SK-N-SH treated with all-trans-retinoic acid at 6 μM for 48 hours (cell line): ENCODE results near the gene KIRREL3.

Experiments used
- ATAC-seq: fragments of 200-7000 bp; cut with Tn5 transposase; 3 replicates; pipeline ENCODE4 v1.9.1; 2020; ENCODE audit warnings: mild to moderate bottlenecking, moderate library complexity
- ARNTL ChIP-seq: fragments of 450-650 bp; formaldehyde crosslinking; IDR thresholded peaks from 2 replicates; pipeline ENCODE4 v1.5.0; 2020; ENCODE audit warnings: low read depth, mild to moderate bottlenecking, moderate library complexity, borderline replicate concordance
- BACH2 ChIP-seq: fragments of 250-450 bp; sonication (Bioruptor Pico); IDR thresholded peaks from 2 replicates; pipeline ENCODE4 v1.9.0; 2021; ENCODE audit warnings: mild to moderate bottlenecking, borderline replicate concordance
- CSDC2 ChIP-seq: fragments of 250-450 bp; sonication (Bioruptor Pico); IDR thresholded peaks from 2 replicates; pipeline ENCODE4 v1.5.0; 2020; ENCODE audit warnings: mild to moderate bottlenecking, moderate library complexity
- ESRRG ChIP-seq: fragments of 250-450 bp; sonication (Bioruptor Pico); IDR thresholded peaks from 2 replicates; pipeline ENCODE4 v1.6.1; 2021; ENCODE audit warnings: mild to moderate bottlenecking
- GLIS3 ChIP-seq: fragments of 250-450 bp; sonication (Bioruptor Pico); IDR thresholded peaks from 2 replicates; pipeline ENCODE4 v1.5.0; 2020; ENCODE audit warnings: mild to moderate bottlenecking, moderate library complexity
- OSR1 ChIP-seq: fragments of 250-450 bp; sonication (Bioruptor Pico); IDR thresholded peaks from 2 replicates; pipeline ENCODE4 v1.8.0; 2022; ENCODE audit warnings: moderate library complexity, mild to moderate bottlenecking, inconsistent platforms
- PPARA ChIP-seq: fragments of 250-450 bp; sonication (Bioruptor Pico); IDR thresholded peaks from 2 replicates; pipeline ENCODE4 v1.5.0; 2020; ENCODE audit warnings: mild to moderate bottlenecking, borderline replicate concordance
- RARB ChIP-seq: fragments of 250-450 bp; sonication (Bioruptor Pico); IDR thresholded peaks from 2 replicates; pipeline ENCODE4 v1.8.0; 2021; ENCODE audit warnings: mild to moderate bottlenecking, moderate library complexity
- SNAI2 ChIP-seq: fragments of 250-450 bp; sonication (Bioruptor Pico); IDR thresholded peaks from 2 replicates; pipeline ENCODE4 v1.5.0; 2020; ENCODE audit warnings: mild to moderate bottlenecking, moderate library complexity
- TCF4 ChIP-seq: fragments of 250-450 bp; sonication (Bioruptor Pico); IDR thresholded peaks from 2 replicates; pipeline ENCODE4 v1.8.0; 2021; ENCODE audit warnings: mild to moderate bottlenecking, moderate library complexity, borderline replicate concordance
- TOX ChIP-seq: fragments of 250-450 bp; sonication (Bioruptor Pico); IDR thresholded peaks from 2 replicates; pipeline ENCODE4 v1.8.0; 2021; ENCODE audit warnings: mild to moderate bottlenecking, moderate library complexity, borderline replicate concordance
- ZFP3 ChIP-seq: fragments of 250-450 bp; sonication (Bioruptor Pico); IDR thresholded peaks from 2 replicates; pipeline ENCODE4 v1.5.0; 2020; ENCODE audit warnings: mild to moderate bottlenecking, moderate library complexity
- ZFP30 ChIP-seq: fragments of 450-650 bp; formaldehyde crosslinking; IDR thresholded peaks from 2 replicates; pipeline ENCODE4 v1.5.0; 2022; ENCODE audit warnings: mild to moderate bottlenecking, moderate library complexity
- ZNF565 ChIP-seq: fragments of 450-650 bp; formaldehyde crosslinking; conservative IDR thresholded peaks from 2 replicates; pipeline ENCODE4 v1.5.0; 2020; ENCODE audit warnings: low read depth, mild to moderate bottlenecking, moderate library complexity
- ZNF70 ChIP-seq: fragments of 450-650 bp; formaldehyde crosslinking; IDR thresholded peaks from 2 replicates; pipeline ENCODE4 v1.5.0; 2020; ENCODE audit warnings: mild to moderate bottlenecking, moderate library complexity
- ZNF8 ChIP-seq: fragments of 450-650 bp; formaldehyde crosslinking; IDR thresholded peaks from 2 replicates; pipeline ENCODE4 v1.5.0; 2020; ENCODE audit warnings: mild to moderate bottlenecking, moderate library complexity
- TF ChIP-seq, protein P1 (sequence below): fragments of 250-450 bp; sonication (Bioruptor Pico); IDR thresholded peaks from 2 replicates; pipeline ENCODE4 v1.8.0; 2020; ENCODE audit warnings: mild to moderate bottlenecking, moderate library complexity, borderline replicate concordance
- TF ChIP-seq, protein P2 (sequence below): fragments of 250-450 bp; sonication (Bioruptor Pico); IDR thresholded peaks from 2 replicates; pipeline ENCODE4 v1.5.0; 2020; ENCODE audit warnings: mild to moderate bottlenecking, moderate library complexity
- TF ChIP-seq, protein P3 (sequence below): fragments of 250-450 bp; sonication (Bioruptor Pico); IDR thresholded peaks from 2 replicates; pipeline ENCODE4 v1.5.1; 2021; ENCODE audit warnings: mild to moderate bottlenecking, moderate library complexity
- TF ChIP-seq, protein P4 (sequence below): fragments of 250-450 bp; sonication (Bioruptor Pico); IDR thresholded peaks from 2 replicates; pipeline ENCODE4 v1.8.0; 2021; ENCODE audit warnings: low read depth, mild to moderate bottlenecking, moderate library complexity, borderline replicate concordance
- TF ChIP-seq, protein P5 (sequence below): fragments of 250-450 bp; sonication (Bioruptor Pico); IDR thresholded peaks from 2 replicates; pipeline ENCODE4 v1.5.1; 2020; ENCODE audit warnings: low read depth, mild to moderate bottlenecking, moderate library complexity

The KIRREL3 gene

DNA sequence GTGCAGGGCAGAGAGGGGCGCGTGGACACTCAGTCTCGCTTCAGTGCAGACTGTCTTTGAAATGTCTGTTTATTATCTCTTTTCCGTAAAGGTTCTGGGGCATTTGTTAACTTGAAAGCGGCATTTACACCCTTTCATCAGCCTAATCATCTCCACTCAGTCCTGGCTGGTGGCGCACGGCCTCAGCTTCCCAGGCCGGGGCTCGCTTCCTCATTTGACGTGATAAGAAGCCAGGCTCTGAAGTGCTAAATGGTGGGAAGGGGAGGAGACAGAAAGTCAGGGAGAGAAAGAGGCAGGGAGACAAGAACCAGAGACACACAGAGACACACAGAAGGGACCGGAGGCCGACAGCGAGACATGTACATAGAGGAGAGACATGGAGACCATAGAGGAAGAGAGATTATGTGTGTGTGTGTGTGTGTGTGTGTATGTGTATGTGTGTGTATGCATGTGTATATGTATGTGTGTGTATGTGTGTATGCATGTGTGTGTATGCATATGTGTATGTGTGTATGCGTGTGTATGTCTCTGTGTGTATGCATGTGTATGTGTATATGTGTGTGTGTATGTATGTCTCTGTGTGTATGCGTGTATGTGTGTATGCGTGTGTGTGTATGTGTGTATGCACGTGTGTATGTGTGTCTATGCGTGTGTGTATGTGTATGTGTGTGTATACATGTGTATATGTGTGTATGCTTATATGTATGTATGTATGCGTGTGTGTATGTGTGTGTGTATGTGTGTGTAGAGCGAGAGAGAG lies 543.6 kb downstream of the KIRREL3 start:
- TF ChIP-seq ESRRG (CRISPR knock-in tag), result no peak
- TF ChIP-seq ZFP30 (CRISPR knock-in tag), result no peak
- TF ChIP-seq ZFP3 (CRISPR knock-in tag), result no peak
- TF ChIP-seq, protein P1, sequence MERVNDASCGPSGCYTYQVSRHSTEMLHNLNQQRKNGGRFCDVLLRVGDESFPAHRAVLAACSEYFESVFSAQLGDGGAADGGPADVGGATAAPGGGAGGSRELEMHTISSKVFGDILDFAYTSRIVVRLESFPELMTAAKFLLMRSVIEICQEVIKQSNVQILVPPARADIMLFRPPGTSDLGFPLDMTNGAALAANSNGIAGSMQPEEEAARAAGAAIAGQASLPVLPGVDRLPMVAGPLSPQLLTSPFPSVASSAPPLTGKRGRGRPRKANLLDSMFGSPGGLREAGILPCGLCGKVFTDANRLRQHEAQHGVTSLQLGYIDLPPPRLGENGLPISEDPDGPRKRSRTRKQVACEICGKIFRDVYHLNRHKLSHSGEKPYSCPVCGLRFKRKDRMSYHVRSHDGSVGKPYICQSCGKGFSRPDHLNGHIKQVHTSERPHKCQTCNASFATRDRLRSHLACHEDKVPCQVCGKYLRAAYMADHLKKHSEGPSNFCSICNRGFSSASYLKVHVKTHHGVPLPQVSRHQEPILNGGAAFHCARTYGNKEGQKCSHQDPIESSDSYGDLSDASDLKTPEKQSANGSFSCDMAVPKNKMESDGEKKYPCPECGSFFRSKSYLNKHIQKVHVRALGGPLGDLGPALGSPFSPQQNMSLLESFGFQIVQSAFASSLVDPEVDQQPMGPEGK (CRISPR knock-in tag), result no peak
- no peak for TF ChIP-seq ZNF8 (CRISPR knock-in tag)
- no peak for TF ChIP-seq GLIS3
- TF ChIP-seq ZNF565, result no peak
- TF ChIP-seq ARNTL (CRISPR knock-in tag), result no peak
- TF ChIP-seq PPARA, result no peak
- no peak for TF ChIP-seq TCF4 (CRISPR knock-in tag)
- no peak for TF ChIP-seq CSDC2 (CRISPR knock-in tag)
- TF ChIP-seq, protein P2, sequence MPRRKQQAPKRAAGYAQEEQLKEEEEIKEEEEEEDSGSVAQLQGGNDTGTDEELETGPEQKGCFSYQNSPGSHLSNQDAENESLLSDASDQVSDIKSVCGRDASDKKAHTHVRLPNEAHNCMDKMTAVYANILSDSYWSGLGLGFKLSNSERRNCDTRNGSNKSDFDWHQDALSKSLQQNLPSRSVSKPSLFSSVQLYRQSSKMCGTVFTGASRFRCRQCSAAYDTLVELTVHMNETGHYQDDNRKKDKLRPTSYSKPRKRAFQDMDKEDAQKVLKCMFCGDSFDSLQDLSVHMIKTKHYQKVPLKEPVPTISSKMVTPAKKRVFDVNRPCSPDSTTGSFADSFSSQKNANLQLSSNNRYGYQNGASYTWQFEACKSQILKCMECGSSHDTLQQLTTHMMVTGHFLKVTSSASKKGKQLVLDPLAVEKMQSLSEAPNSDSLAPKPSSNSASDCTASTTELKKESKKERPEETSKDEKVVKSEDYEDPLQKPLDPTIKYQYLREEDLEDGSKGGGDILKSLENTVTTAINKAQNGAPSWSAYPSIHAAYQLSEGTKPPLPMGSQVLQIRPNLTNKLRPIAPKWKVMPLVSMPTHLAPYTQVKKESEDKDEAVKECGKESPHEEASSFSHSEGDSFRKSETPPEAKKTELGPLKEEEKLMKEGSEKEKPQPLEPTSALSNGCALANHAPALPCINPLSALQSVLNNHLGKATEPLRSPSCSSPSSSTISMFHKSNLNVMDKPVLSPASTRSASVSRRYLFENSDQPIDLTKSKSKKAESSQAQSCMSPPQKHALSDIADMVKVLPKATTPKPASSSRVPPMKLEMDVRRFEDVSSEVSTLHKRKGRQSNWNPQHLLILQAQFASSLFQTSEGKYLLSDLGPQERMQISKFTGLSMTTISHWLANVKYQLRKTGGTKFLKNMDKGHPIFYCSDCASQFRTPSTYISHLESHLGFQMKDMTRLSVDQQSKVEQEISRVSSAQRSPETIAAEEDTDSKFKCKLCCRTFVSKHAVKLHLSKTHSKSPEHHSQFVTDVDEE (CRISPR knock-in tag), result no peak
- no peak for TF ChIP-seq OSR1 (CRISPR knock-in tag)
- ATAC-seq, result no peak

DNA sequence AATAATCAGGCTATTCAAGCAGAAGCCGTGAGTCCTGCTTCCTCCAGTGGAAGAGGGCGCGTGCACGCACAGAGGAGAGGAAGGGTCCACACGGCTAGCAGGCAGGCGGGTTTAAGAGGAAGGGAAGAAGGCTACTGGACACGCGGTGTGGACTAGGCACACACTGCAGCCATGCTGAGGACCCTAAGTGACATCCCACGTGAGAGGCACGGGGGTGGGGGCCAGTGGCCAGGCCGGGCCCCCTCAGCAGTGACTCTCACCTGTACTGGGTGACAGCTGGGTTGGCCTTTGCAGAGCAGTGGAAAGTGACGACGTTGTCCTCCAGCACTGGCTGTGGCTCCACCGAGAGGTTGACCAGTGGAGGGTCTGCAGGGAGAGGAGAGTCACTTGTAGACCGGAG lies 544.5 kb downstream of the KIRREL3 start:
- TF ChIP-seq ESRRG (CRISPR knock-in tag) (no peak), TCF4 (CRISPR knock-in tag) (no peak), BACH2 (no peak), CSDC2 (CRISPR knock-in tag) (no peak), RARB (CRISPR knock-in tag) (no peak), TOX (CRISPR knock-in tag) (no peak), ZNF8 (CRISPR knock-in tag) (no peak), GLIS3 (no peak), ZNF565 (no peak), ZFP30 (CRISPR knock-in tag) (no peak), ARNTL (CRISPR knock-in tag) (no peak), ZFP3 (CRISPR knock-in tag) (no peak), ZNF70 (no peak), SNAI2 (no peak), PPARA (no peak)
- TF ChIP-seq, protein P1 (CRISPR knock-in tag), result no peak
- TF ChIP-seq, protein P3, sequence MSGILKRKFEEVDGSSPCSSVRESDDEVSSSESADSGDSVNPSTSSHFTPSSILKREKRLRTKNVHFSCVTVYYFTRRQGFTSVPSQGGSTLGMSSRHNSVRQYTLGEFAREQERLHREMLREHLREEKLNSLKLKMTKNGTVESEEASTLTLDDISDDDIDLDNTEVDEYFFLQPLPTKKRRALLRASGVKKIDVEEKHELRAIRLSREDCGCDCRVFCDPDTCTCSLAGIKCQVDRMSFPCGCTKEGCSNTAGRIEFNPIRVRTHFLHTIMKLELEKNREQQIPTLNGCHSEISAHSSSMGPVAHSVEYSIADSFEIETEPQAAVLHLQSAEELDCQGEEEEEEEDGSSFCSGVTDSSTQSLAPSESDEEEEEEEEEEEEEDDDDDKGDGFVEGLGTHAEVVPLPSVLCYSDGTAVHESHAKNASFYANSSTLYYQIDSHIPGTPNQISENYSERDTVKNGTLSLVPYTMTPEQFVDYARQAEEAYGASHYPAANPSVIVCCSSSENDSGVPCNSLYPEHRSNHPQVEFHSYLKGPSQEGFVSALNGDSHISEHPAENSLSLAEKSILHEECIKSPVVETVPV (CRISPR knock-in tag), result no peak
- TF ChIP-seq, protein P2 (CRISPR knock-in tag), result no peak
- TF ChIP-seq, protein P4, sequence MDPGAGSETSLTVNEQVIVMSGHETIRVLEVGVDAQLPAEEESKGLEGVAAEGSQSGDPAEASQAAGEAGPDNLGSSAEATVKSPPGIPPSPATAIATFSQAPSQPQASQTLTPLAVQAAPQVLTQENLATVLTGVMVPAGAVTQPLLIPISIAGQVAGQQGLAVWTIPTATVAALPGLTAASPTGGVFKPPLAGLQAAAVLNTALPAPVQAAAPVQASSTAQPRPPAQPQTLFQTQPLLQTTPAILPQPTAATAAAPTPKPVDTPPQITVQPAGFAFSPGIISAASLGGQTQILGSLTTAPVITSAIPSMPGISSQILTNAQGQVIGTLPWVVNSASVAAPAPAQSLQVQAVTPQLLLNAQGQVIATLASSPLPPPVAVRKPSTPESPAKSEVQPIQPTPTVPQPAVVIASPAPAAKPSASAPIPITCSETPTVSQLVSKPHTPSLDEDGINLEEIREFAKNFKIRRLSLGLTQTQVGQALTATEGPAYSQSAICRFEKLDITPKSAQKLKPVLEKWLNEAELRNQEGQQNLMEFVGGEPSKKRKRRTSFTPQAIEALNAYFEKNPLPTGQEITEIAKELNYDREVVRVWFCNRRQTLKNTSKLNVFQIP (CRISPR knock-in tag), result no peak
- TF ChIP-seq, protein P5, sequence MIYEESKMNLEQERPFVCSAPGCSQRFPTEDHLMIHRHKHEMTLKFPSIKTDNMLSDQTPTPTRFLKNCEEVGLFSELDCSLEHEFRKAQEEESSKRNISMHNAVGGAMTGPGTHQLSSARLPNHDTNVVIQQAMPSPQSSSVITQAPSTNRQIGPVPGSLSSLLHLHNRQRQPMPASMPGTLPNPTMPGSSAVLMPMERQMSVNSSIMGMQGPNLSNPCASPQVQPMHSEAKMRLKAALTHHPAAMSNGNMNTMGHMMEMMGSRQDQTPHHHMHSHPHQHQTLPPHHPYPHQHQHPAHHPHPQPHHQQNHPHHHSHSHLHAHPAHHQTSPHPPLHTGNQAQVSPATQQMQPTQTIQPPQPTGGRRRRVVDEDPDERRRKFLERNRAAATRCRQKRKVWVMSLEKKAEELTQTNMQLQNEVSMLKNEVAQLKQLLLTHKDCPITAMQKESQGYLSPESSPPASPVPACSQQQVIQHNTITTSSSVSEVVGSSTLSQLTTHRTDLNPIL (CRISPR knock-in tag), result no peak

More for the DNA sequence above, 544.5 kb downstream of the KIRREL3 start:
- no peak for ATAC-seq
